GM06990 (cell line): Measurements from ENCODE around the gene NPC1.

ENCODE experiments used
- DNase-seq: peaks from one replicate; pipeline ENCODE4 v3.0.0-alpha.2; 2011; ENCODE audit not compliant: insufficient read length; ENCODE audit errors: extremely low read depth
- H3K27me3 ChIP-seq: replicated peaks from 2 replicates; pipeline ENCODE4 v1.6.0; 2011; ENCODE audit warnings: low read length; ENCODE audit not compliant: control insufficient read depth, insufficient read depth
- H3K36me3 ChIP-seq: 2 replicates; pipeline ENCODE4 v1.5.1; 2011; ENCODE audit warnings: low read length; ENCODE audit not compliant: control insufficient read depth, insufficient read depth
- H3K4me3 ChIP-seq: replicated peaks from 2 replicates; pipeline ENCODE4 v1.5.1; 2011; ENCODE audit warnings: low read depth, mild to moderate bottlenecking, control low read depth, low read length
- CTCF ChIP-seq: IDR thresholded peaks from 2 replicates; pipeline ENCODE4 v1.5.1; 2011; ENCODE audit warnings: low read length, control low read depth, mild to moderate bottlenecking, inconsistent platforms; ENCODE audit not compliant: insufficient read depth, poor library complexity, severe bottlenecking

NPC1 gene

GRCh38 chr18:23531912-23532311, 54.4 kb downstream of the NPC1 start:
- Histone ChIP-seq H3K27me3 (no peaks in the 10 kb centered on the region), H3K4me3 (no peak overlapping the region), H3K36me3 (peaks cover 36% of the 10 kb centered on the region)
- TF ChIP-seq CTCF = no peak
- DNase-seq = no peak

- no peak for DNase-seq
- TF ChIP-seq CTCF = no peak
- Histone ChIP-seq H3K4me3 (no peak overlapping the region), H3K27me3 (no peaks in the 10 kb centered on the region), H3K36me3 (peaks cover 39% of the 10 kb centered on the region)
These were observed 56.1 kb downstream of the NPC1 start for GRCh38 chr18:23530195-23530594.

GRCh38 chr18:23529604-23530003, 56.7 kb downstream of the NPC1 start:
- Histone ChIP-seq H3K36me3 (peaks cover 36% of the 10 kb centered on the region), H3K4me3 (no peak overlapping the region), H3K27me3 (no peaks in the 10 kb centered on the region)
- no peak for DNase-seq
- TF ChIP-seq CTCF = no peak

GRCh38 chr18:23528580-23529472, 57.5 kb downstream of the NPC1 start:
- H3K27me3 ChIP-seq = no peaks in the 10 kb centered on the region
- H3K4me3 ChIP-seq = no peak overlapping the region
- H3K36me3 ChIP-seq = peaks cover 37% of the 10 kb centered on the region
- DNase-seq = no peak
- no peak for TF ChIP-seq CTCF

GRCh38 chr18:23526501-23527063, 59.7 kb downstream of the NPC1 start:
- H3K4me3 ChIP-seq = no peak overlapping the region
- DNase-seq = no peak
- peaks cover 34% of the 10 kb centered on the region for H3K36me3 ChIP-seq
- no peaks in the 10 kb centered on the region for H3K27me3 ChIP-seq
- no peak for TF ChIP-seq CTCF
